ENCODE measurements around the gene NDFIP1.

- TF ChIP-seq POLR2AphosphoS5 (IDR thresholded peaks at IDR 0.05) (no peak), CTCF (IDR thresholded peaks at IDR 0.05) (no peak), POLR2A (IDR thresholded peaks at IDR 0.05) (no peak)
These were observed 24.3 kb downstream of the NDFIP1 start for GRCh38 chr5:142132916-142133315.

Measured in breast epithelium (tissue), 3 donors.